ENCODE results near the gene WDR38.

- TF ChIP-seq CREM (IDR thresholded peaks at IDR 0.05; ENCODE audit: low read depth) (no peak), PRPF4 (IDR thresholded peaks at IDR 0.05; ENCODE audit: insufficient read depth, low read depth, low read length, poor library complexity, severe bottlenecking) (no peak), CTCF (IDR thresholded peaks at IDR 0.05 in 2 of 3, conservative IDR thresholded peaks at IDR 0.05 in 1 of 3; ENCODE audit: insufficient read depth in 2 of 3, low read depth in 1 of 3, low read length in 3 of 3) (no peak), PHF21A (IDR thresholded peaks at IDR 0.05; ENCODE audit: borderline replicate concordance, low read depth) (no peak), ZNF644 (tag; IDR thresholded peaks at IDR 0.05; ENCODE audit: low read depth) (no peak), HDAC2 (IDR thresholded peaks at IDR 0.05) (no peak), ZNF780A (CRISPR knock-in tag; IDR thresholded peaks at IDR 0.05) (no peak), MAX (CRISPR knock-in tag; IDR thresholded peaks at IDR 0.05) (no peak)
Observed at GRCh38 chr9:124809211-124809610, 44.0 kb upstream of the WDR38 start.

Data from K562 (cell line).